IMR-90 (cell line): ENCODE data around the gene TMOD2.

ENCODE experiments used
- RAD21 ChIP-seq: IDR thresholded peaks from 2 replicates; pipeline ENCODE4 v1.6.1; 2012; ENCODE audit warnings: low read length, improper control_type of control experiment
- RFX5 ChIP-seq: IDR thresholded peaks from 2 replicates; pipeline ENCODE4 v1.8.0; 2012; ENCODE audit warnings: low read depth, mild to moderate bottlenecking, low read length, moderate library complexity
- TF ChIP-seq, protein P1 (sequence below): conservative IDR thresholded peaks from 2 replicates; pipeline ENCODE4 v1.5.1; 2012; ENCODE audit warnings: mild to moderate bottlenecking, low read depth, low read length, improper control_type of control experiment

- TF ChIP-seq, protein P1, sequence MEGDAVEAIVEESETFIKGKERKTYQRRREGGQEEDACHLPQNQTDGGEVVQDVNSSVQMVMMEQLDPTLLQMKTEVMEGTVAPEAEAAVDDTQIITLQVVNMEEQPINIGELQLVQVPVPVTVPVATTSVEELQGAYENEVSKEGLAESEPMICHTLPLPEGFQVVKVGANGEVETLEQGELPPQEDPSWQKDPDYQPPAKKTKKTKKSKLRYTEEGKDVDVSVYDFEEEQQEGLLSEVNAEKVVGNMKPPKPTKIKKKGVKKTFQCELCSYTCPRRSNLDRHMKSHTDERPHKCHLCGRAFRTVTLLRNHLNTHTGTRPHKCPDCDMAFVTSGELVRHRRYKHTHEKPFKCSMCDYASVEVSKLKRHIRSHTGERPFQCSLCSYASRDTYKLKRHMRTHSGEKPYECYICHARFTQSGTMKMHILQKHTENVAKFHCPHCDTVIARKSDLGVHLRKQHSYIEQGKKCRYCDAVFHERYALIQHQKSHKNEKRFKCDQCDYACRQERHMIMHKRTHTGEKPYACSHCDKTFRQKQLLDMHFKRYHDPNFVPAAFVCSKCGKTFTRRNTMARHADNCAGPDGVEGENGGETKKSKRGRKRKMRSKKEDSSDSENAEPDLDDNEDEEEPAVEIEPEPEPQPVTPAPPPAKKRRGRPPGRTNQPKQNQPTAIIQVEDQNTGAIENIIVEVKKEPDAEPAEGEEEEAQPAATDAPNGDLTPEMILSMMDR = no peak
- TF ChIP-seq RFX5 (no peak), RAD21 (no peak)
Measured at GRCh38 chr15:51856714-51857380, 105.5 kb downstream of the TMOD2 start.
